Right atrium auricular region (tissue), 2 donors: ENCODE measurements around the gene CCDC120. TPM values are rescaled to one million over a fixed set of nuclear protein-coding genes. Genes with fewer than 3 reads are reported as not detected.

Source experiments
- DNase-seq: peaks from one replicate; pipeline ENCODE4 v3.0.0-alpha.2; 2019; ENCODE audit warnings: low spot score
- H3K27ac ChIP-seq, 2 donors: fragments of 200-600 bp; sonication (generic); 1 replicate in 1 of 2; 2 replicates in 1 of 2; pipeline ENCODE4 v1.5.1; 2016 to 2019
- H3K27me3 ChIP-seq, 2 donors: fragments of 200-600 bp; sonication (generic); one replicate each; pipeline versions ENCODE4 v1.5.1 to v1.6.0; 2017 to 2019
- H3K36me3 ChIP-seq: fragments of 200-600 bp; sonication (generic); one replicate; pipeline ENCODE4 v1.5.1; 2016
- H3K4me1 ChIP-seq, 2 donors: fragments of 200-600 bp; sonication (generic); one replicate each; pipeline versions ENCODE4 v1.5.1 to v1.6.0; 2017 to 2019
- H3K4me3 ChIP-seq, 2 donors: fragments of 200-600 bp; sonication (generic); 1 replicate in 1 of 2; 2 replicates in 1 of 2; pipeline ENCODE4 v1.5.1; 2017 to 2019; ENCODE audit warnings: mild to moderate bottlenecking in 1 of 2, moderate library complexity in 1 of 2
- H3K9me3 ChIP-seq, 2 donors: fragments of 200-600 bp; sonication (generic); one replicate each; pipeline ENCODE4 v1.5.1; 2019
- CTCF ChIP-seq, 2 donors: fragments of 200-600 bp; sonication (generic); IDR thresholded peaks; one replicate each; pipeline ENCODE4 v1.5.1; 2019; ENCODE audit warnings: antibody characterized with exemption in 2 of 2
- total RNA-seq, 2 donors: library from RNA; depleted of rRNA; stranded (reverse); fragments of >200 nt; gene quantifications; one replicate each; pipeline ENCODE4 v1.1.0, GENCODE V29; 2016

The CCDC120 gene
- total RNA-seq, 2 donors from 2014 or later, result 1.3 to 2.2 TPM

DNA sequence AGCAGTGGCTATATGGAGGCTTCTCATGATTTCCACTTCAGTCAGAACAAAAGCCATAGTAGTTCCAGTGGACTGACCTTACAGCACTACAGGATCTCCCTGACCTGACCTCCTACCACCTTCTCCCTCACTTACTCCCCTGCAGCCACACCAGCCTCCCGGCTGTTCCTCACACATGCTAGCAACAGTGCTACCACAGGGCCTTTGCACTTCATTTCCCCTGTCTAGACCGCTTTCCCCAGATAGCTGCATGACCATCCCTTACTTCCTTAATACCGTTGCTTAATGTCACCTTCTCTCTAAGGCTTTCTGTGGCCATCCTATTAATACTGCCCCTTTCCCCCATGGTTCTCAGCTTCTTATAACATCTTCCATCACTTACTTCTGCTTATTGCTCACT lies 51.6 kb downstream of the CCDC120 start:
- no peak overlapping the region for H3K27ac ChIP-seq
- H3K9me3 ChIP-seq, result no peaks in the 10 kb centered on the region
- no peak overlapping the region for H3K4me3 ChIP-seq
- DNase-seq, result no peak
- H3K27me3 ChIP-seq, result no peaks in the 10 kb centered on the region
- TF ChIP-seq CTCF (IDR thresholded peaks at IDR 0.05), result no peak
- peaks cover 16% of the 10 kb centered on the region for H3K36me3 ChIP-seq
- H3K4me1 ChIP-seq, result no peaks in the 10 kb centered on the region

GRCh38 chrX:49111791-49112190 lies 53.0 kb downstream of the CCDC120 start:
- Histone ChIP-seq H3K9me3 (no peaks in the 10 kb centered on the region), H3K4me3 (no peak overlapping the region), H3K4me1 (no peaks in the 10 kb centered on the region), H3K27ac (no peak overlapping the region), H3K36me3 (peaks cover 24% of the 10 kb centered on the region), H3K27me3 (no peaks in the 10 kb centered on the region)
- DNase-seq, result no peak
- no peak for TF ChIP-seq CTCF (IDR thresholded peaks at IDR 0.05)

- no peak for DNase-seq
- Histone ChIP-seq H3K9me3 (no peaks in the 10 kb centered on the region), H3K4me3 (no peak overlapping the region), H3K36me3 (peaks cover 24% of the 10 kb centered on the region), H3K27me3 (no peaks in the 10 kb centered on the region), H3K4me1 (no peaks in the 10 kb centered on the region), H3K27ac (no peak overlapping the region)
- no peak for TF ChIP-seq CTCF (IDR thresholded peaks at IDR 0.05)
Measured at GRCh38 chrX:49116076-49116475, 57.3 kb downstream of the CCDC120 start.

DNA sequence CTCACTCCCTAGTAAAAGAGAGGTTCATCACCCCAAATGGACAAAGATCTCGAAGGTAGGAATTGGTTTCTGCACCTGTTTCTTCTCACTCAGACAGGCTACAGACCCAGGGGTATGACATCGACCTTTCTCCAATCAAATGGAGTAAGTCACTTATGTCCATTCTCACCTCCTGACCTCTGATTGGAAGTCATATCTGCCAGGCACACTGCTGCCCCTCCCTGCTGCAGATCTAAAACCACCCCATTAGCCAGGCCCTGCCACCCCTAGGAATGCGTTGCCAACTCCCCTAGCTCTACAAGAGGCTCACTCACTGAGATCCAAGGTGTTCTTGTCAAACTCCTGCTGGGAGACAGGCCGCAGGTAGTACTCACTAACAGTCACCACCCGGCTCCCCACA lies 57.9 kb downstream of the CCDC120 start:
- no peak for DNase-seq
- Histone ChIP-seq H3K9me3 (no peaks in the 10 kb centered on the region), H3K27ac (no peak overlapping the region), H3K36me3 (peaks cover 24% of the 10 kb centered on the region), H3K4me1 (no peaks in the 10 kb centered on the region), H3K27me3 (no peaks in the 10 kb centered on the region), H3K4me3 (no peak overlapping the region)
- no peak for TF ChIP-seq CTCF (IDR thresholded peaks at IDR 0.05)

DNA sequence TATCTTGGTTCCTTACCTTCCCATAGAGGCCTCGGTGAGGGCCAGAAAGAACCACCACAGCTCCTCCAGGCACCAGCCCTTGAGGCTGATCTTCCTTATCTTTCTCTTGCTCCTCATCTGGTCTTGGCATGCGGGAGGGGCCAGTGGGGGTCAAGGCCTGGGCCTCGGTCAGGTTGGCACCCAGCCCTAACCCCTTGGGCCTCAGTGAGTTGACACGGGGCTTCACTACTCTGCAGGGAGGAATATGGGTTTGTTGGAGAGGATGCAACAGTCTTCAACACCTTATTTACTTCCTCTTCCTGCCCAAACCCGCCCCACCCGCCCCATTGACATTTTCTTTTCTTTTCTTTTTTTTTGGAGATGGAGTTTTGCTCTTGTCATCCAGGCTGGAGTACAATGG lies 58.8 kb downstream of the CCDC120 start:
- no peak overlapping the region for H3K27ac ChIP-seq
- peaks cover 22% of the 10 kb centered on the region for H3K36me3 ChIP-seq

More for the DNA sequence above, 58.8 kb downstream of the CCDC120 start:
- H3K4me3 ChIP-seq, result no peak overlapping the region
- peaks cover 0 to 2% of the 10 kb centered on the region in 2 donors for H3K4me1 ChIP-seq
- H3K9me3 ChIP-seq, result no peaks in the 10 kb centered on the region
- no peak for TF ChIP-seq CTCF (IDR thresholded peaks at IDR 0.05)
- no peaks in the 10 kb centered on the region for H3K27me3 ChIP-seq
- DNase-seq, result no peak

Other genes starting within 250 kb of the CCDC120 start
- gene ERAS, start 232.5 kb upstream of the CCDC120 start, total RNA-seq, result not detected
- gene PCSK1N, start 223.4 kb upstream of the CCDC120 start, total RNA-seq, result 10 to 100 TPM in 1 of 2 donors, 1 to 10 TPM in 1; 4.3 to 12.5 TPM
- 10 to 100 TPM; 49.2 to 56.5 TPM for gene TIMM17B, start 161.2 kb upstream of the CCDC120 start, total RNA-seq
- gene PQBP1, start 161.1 kb upstream of the CCDC120 start, total RNA-seq, result 10 to 100 TPM; 44.4 to 66.7 TPM
- gene SLC35A2, start 147.4 kb upstream of the CCDC120 start, total RNA-seq, result 10 to 100 TPM; 16.8 to 18.8 TPM
- gene PIM2, start 140.0 kb upstream of the CCDC120 start, total RNA-seq, result 1 to 10 TPM; 5.4 to 9.1 TPM
- 10 to 100 TPM; 15.4 to 23.9 TPM for gene OTUD5, start 101.4 kb upstream of the CCDC120 start, total RNA-seq
- gene KCND1, start 87.2 kb upstream of the CCDC120 start, total RNA-seq, result 1 to 10 TPM; 1.3 to 1.5 TPM
- 10 to 100 TPM in 1 of 2 donors, 1 to 10 TPM in 1; 9.6 to 16.0 TPM for gene GRIPAP1, start 56.7 kb upstream of the CCDC120 start, total RNA-seq
- 10 to 100 TPM; 25.8 to 60.3 TPM for gene TFE3, start 15.6 kb upstream of the CCDC120 start, total RNA-seq
- gene PRAF2, start 15.0 kb downstream of the CCDC120 start, total RNA-seq, result 10 to 100 TPM; 11.5 to 29.7 TPM
- 100 to 1,000 TPM in 1 of 2 donors, 10 to 100 TPM in 1; 78.3 to 117 TPM for gene WDR45, start 20.9 kb downstream of the CCDC120 start, total RNA-seq
- 10 to 100 TPM; 17.7 to 26.1 TPM for gene GPKOW, start 64.7 kb downstream of the CCDC120 start, total RNA-seq
- gene MAGIX, start 103.8 kb downstream of the CCDC120 start, total RNA-seq, result 10 to 100 TPM; 18.9 to 23.4 TPM
- gene PLP2, start 112.9 kb downstream of the CCDC120 start, total RNA-seq, result 10 to 100 TPM; 47.8 to 64.8 TPM
- gene PRICKLE3, start 127.4 kb downstream of the CCDC120 start, total RNA-seq, result 10 to 100 TPM in 1 of 2 donors, 1 to 10 TPM in 1; 7.2 to 12.7 TPM
- gene SYP, start 141.2 kb downstream of the CCDC120 start, total RNA-seq, result 1 to 10 TPM; 2.8 to 3.5 TPM
- gene CACNA1F, start 174.3 kb downstream of the CCDC120 start, total RNA-seq, result under 1 TPM; 0.08 to 0.11 TPM
- gene CCDC22, start 176.5 kb downstream of the CCDC120 start, total RNA-seq, result 10 to 100 TPM in 1 of 2 donors, 1 to 10 TPM in 1; 9.5 to 14.4 TPM
- gene FOXP3, start 205.7 kb downstream of the CCDC120 start, total RNA-seq, result not detected
- 10 to 100 TPM; 24.2 to 29.6 TPM for gene PPP1R3F, start 210.8 kb downstream of the CCDC120 start, total RNA-seq
- not detected for gene GAGE10, start 244.6 kb downstream of the CCDC120 start, total RNA-seq